Measurements from ENCODE around the gene TRIO. TPM values are rescaled to one million over a fixed set of nuclear protein-coding genes. Genes with fewer than 3 reads are reported as not detected.

TRIO gene
- polyA plus RNA-seq, 3 donors = 1.7 to 45.8 (median 2.1) TPM

DNA sequence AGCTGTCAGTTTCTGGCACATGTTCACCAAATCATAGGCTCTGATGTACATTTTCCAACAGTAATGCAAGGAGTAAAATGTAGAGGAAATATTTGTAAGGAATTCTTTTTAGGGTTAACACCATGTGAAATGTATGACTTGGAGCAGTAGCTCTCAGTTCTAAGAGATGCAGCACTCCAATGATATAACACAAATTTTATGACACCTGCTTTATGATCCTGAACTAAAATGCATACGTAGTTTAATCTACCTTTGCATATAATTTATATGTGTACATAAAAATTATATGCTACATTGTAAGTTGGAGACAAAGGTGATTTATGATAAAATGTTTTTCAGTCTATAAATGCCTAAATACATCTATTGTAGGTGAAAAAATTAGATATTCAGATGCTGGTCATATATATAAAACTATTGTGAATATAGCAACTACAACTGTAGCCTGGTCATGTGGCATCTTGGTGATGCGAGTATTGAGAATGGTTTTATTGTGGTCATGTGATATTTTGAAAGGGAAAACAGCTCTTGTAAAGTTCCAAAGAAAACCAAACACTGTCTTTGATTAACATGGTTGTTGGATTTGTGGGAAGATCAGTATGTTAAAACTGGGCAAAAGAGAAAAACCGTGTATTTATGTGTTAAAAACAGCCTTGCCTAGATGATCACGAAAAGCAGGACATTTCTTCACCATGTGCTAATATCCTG is 171.0 kb downstream of the TRIO start:
- Mint-ChIP-seq H3K4me3 (no peak overlapping the region), H3K9me3 (no peaks in the 10 kb centered on the region), H3K27me3 (ENCODE audit: low read depth in 3 of 3) (no peaks in the 10 kb centered on the region), H3K36me3 (peaks cover 64 to 75% of the 10 kb centered on the region in 2 donors), H3K27ac (no peak overlapping the region), H3K4me1 (no peaks in the 10 kb centered on the region)
- no peak overlapping the region for H3K27ac ChIP-seq (ENCODE audit: low read depth in 1 of 2, low read length in 2 of 2)
- H4K20me1 ChIP-seq (ENCODE audit: insufficient read depth, low read length) = no peaks in the 10 kb centered on the region
- H3K36me3 ChIP-seq (replicated peaks in 1 of 2; ENCODE audit: control insufficient read depth in 1 of 2, insufficient read depth in 2 of 2, low read length in 2 of 2) = peaks cover 42 to 74% of the 10 kb centered on the region in 2 donors
- no peaks in the 10 kb centered on the region for H3K27me3 ChIP-seq (ENCODE audit: control insufficient read depth in 2 of 2, insufficient read depth in 2 of 2, low read length in 2 of 2)
- no peaks in the 10 kb centered on the region for H3K4me1 ChIP-seq (ENCODE audit: control insufficient read depth in 1 of 2, insufficient read depth in 2 of 2, low read length in 2 of 2)
- intact Hi-C loops (cut with micrococcal nuclease) = no loop called here
- no peaks in the 10 kb centered on the region for H3K79me2 ChIP-seq (ENCODE audit: insufficient read depth, low read length)
- no peak overlapping the region for H3K4me3 ChIP-seq (replicated peaks in 1 of 3; ENCODE audit: low read depth in 2 of 3, low read length in 3 of 3)
- H3K9me3 ChIP-seq (replicated peaks in 1 of 2; ENCODE audit: control insufficient read depth in 1 of 2, insufficient read depth in 1 of 2, low read length in 2 of 2) = no peaks in the 10 kb centered on the region
- TF ChIP-seq CTCF (IDR thresholded peaks at IDR 0.05) = no peak
- no peak overlapping the region for H2AFZ ChIP-seq (ENCODE audit: insufficient read depth, low read depth, low read length, poor library complexity, severe bottlenecking)
- H3K4me2 ChIP-seq (replicated peaks; ENCODE audit: extremely low read depth, low read length, poor library complexity, severe bottlenecking) = no peak overlapping the region
- DNase-seq = no peak
- no peak overlapping the region for H3K9ac ChIP-seq (ENCODE audit: insufficient read depth, low read length, poor library complexity, severe bottlenecking)
- WGBS (ENCODE audit: insufficient coverage) = 67% methylated on average over 1 of the region's 4 CpGs

DNA sequence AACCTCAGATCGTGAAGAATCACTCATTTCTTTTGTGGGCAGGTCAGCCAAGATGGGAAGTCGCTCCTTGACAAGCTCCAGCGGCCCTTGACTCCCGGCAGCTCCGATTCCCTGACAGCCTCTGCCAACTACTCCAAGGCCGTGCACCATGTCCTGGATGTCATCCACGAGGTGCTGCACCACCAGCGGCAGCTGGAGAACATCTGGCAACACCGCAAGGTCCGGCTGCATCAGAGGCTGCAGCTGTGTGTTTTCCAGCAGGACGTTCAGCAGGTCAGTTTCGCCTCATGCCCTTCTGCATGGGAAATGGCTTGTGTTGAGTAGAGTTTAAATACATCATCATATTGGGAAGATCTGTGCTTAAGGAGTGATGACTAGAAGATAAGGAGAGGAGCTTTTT is 173.3 kb downstream of the TRIO start:
- 97% methylated on average over 12 of the region's 12 CpGs for WGBS (ENCODE audit: insufficient coverage)
- peaks cover 70 to 73% of the 10 kb centered on the region in 2 donors for H3K36me3 Mint-ChIP-seq
- H3K4me3 Mint-ChIP-seq = no peak overlapping the region
- Histone ChIP-seq H3K36me3 (replicated peaks in 1 of 2; ENCODE audit: control insufficient read depth in 1 of 2, insufficient read depth in 2 of 2, low read length in 2 of 2) (peaks cover 34 to 74% of the 10 kb centered on the region in 2 donors), H3K27me3 (ENCODE audit: control insufficient read depth in 2 of 2, insufficient read depth in 2 of 2, low read length in 2 of 2) (no peaks in the 10 kb centered on the region), H3K9me3 (replicated peaks in 1 of 2; ENCODE audit: control insufficient read depth in 1 of 2, insufficient read depth in 1 of 2, low read length in 2 of 2) (peaks cover 5% of the 10 kb centered on the region in 2 donors), H3K4me1 (ENCODE audit: control insufficient read depth in 1 of 2, insufficient read depth in 2 of 2, low read length in 2 of 2) (no peaks in the 10 kb centered on the region), H3K4me2 (replicated peaks; ENCODE audit: extremely low read depth, low read length, poor library complexity, severe bottlenecking) (no peak overlapping the region), H3K79me2 (ENCODE audit: insufficient read depth, low read length) (no peaks in the 10 kb centered on the region), H4K20me1 (ENCODE audit: insufficient read depth, low read length) (no peaks in the 10 kb centered on the region), H2AFZ (ENCODE audit: insufficient read depth, low read depth, low read length, poor library complexity, severe bottlenecking) (no peak overlapping the region), H3K27ac (ENCODE audit: low read depth in 1 of 2, low read length in 2 of 2) (no peak overlapping the region), H3K9ac (ENCODE audit: insufficient read depth, low read length, poor library complexity, severe bottlenecking) (no peak overlapping the region), H3K4me3 (replicated peaks in 1 of 3; ENCODE audit: low read depth in 2 of 3, low read length in 3 of 3) (no peak overlapping the region)
- no peak for TF ChIP-seq CTCF (IDR thresholded peaks at IDR 0.05)
- no peaks in the 10 kb centered on the region for H3K27me3 Mint-ChIP-seq (ENCODE audit: low read depth in 3 of 3)
- H3K4me1 Mint-ChIP-seq = no peaks in the 10 kb centered on the region
- H3K27ac Mint-ChIP-seq = no peak overlapping the region
- intact Hi-C loops (cut with micrococcal nuclease) = no loop called here
- peaks cover 0 to 8% (median 6%) of the 10 kb centered on the region in 7 donors for H3K9me3 Mint-ChIP-seq
- DNase-seq = no peak

Measured in CD14-positive monocyte (primary cell).